ENCODE measurements around the gene ZNF778. TPM values are rescaled to one million over a fixed set of nuclear protein-coding genes. Genes with fewer than 3 reads are reported as not detected.

The ZNF778 gene
- total and polyA plus RNA-seq, 2 of the 13 experiments (the other 11 are each of a cell fraction or from before 2014, with no cell fraction given), result 3.8 to 7.2 TPM

DNA sequence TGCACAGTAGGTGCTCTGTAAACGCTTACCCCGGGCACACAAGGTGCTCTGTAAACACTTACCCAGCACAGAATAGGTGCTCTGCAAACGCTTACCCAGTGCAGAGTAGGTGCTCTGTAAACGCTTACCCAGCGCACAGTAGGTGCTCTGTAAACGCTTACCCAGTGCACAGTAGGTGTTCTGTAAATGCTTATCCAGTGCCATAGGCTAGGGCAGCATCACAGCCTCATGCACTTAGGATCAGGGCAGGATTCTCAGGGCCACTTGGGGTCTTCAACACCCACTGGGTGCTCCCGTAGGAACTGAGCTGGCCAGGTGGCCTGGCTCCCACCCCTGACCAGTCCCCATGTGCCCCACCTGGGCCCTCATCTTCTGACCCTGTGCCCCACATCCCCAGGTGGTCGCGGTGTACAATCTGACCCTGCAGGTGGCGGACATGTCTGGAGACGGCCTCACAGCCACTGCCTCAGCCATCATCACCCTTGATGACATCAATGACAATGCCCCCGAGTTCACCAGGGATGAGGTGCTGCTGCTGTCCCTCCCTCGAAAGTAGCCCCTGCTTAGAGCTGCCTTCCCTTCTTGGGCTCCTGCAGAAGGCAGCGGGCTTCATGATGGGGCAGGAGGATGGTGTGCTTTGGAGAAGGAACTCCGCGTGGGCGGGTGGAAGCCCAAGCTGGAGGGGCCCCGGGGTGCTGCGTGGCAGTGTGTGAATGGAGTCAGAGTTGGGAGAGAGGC lies 30.3 kb upstream of the ZNF778 start (continued):
- TF ChIP-seq, protein P1, sequence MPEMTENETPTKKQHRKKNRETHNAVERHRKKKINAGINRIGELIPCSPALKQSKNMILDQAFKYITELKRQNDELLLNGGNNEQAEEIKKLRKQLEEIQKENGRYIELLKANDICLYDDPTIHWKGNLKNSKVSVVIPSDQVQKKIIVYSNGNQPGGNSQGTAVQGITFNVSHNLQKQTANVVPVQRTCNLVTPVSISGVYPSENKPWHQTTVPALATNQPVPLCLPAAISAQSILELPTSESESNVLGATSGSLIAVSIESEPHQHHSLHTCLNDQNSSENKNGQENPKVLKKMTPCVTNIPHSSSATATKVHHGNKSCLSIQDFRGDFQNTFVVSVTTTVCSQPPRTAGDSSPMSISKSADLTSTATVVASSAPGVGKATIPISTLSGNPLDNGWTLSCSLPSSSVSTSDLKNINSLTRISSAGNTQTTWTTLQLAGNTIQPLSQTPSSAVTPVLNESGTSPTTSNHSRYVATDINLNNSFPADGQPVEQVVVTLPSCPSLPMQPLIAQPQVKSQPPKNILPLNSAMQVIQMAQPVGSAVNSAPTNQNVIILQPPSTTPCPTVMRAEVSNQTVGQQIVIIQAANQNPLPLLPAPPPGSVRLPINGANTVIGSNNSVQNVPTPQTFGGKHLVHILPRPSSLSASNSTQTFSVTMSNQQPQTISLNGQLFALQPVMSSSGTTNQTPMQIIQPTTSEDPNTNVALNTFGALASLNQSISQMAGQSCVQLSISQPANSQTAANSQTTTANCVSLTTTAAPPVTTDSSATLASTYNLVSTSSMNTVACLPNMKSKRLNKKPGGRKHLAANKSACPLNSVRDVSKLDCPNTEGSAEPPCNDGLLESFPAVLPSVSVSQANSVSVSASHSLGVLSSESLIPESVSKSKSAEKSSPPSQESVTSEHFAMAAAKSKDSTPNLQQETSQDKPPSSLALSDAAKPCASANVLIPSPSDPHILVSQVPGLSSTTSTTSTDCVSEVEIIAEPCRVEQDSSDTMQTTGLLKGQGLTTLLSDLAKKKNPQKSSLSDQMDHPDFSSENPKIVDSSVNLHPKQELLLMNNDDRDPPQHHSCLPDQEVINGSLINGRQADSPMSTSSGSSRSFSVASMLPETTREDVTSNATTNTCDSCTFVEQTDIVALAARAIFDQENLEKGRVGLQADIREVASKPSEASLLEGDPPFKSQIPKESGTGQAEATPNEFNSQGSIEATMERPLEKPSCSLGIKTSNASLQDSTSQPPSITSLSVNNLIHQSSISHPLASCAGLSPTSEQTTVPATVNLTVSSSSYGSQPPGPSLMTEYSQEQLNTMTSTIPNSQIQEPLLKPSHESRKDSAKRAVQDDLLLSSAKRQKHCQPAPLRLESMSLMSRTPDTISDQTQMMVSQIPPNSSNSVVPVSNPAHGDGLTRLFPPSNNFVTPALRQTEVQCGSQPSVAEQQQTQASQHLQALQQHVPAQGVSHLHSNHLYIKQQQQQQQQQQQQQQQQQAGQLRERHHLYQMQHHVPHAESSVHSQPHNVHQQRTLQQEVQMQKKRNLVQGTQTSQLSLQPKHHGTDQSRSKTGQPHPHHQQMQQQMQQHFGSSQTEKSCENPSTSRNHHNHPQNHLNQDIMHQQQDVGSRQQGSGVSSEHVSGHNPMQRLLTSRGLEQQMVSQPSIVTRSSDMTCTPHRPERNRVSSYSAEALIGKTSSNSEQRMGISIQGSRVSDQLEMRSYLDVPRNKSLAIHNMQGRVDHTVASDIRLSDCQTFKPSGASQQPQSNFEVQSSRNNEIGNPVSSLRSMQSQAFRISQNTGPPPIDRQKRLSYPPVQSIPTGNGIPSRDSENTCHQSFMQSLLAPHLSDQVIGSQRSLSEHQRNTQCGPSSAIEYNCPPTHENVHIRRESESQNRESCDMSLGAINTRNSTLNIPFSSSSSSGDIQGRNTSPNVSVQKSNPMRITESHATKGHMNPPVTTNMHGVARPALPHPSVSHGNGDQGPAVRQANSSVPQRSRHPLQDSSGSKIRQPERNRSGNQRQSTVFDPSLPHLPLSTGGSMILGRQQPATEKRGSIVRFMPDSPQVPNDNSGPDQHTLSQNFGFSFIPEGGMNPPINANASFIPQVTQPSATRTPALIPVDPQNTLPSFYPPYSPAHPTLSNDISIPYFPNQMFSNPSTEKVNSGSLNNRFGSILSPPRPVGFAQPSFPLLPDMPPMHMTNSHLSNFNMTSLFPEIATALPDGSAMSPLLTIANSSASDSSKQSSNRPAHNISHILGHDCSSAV (CRISPR knock-in tag; IDR thresholded peaks at IDR 0.05; ENCODE audit: borderline replicate concordance), result no peak
- TF ChIP-seq HIVEP1 (CRISPR knock-in tag; IDR thresholded peaks at IDR 0.05), result 0 out of 2 replicates have a peak, but pooled peaks have one; percentile 30
- TF ChIP-seq, protein P2, sequence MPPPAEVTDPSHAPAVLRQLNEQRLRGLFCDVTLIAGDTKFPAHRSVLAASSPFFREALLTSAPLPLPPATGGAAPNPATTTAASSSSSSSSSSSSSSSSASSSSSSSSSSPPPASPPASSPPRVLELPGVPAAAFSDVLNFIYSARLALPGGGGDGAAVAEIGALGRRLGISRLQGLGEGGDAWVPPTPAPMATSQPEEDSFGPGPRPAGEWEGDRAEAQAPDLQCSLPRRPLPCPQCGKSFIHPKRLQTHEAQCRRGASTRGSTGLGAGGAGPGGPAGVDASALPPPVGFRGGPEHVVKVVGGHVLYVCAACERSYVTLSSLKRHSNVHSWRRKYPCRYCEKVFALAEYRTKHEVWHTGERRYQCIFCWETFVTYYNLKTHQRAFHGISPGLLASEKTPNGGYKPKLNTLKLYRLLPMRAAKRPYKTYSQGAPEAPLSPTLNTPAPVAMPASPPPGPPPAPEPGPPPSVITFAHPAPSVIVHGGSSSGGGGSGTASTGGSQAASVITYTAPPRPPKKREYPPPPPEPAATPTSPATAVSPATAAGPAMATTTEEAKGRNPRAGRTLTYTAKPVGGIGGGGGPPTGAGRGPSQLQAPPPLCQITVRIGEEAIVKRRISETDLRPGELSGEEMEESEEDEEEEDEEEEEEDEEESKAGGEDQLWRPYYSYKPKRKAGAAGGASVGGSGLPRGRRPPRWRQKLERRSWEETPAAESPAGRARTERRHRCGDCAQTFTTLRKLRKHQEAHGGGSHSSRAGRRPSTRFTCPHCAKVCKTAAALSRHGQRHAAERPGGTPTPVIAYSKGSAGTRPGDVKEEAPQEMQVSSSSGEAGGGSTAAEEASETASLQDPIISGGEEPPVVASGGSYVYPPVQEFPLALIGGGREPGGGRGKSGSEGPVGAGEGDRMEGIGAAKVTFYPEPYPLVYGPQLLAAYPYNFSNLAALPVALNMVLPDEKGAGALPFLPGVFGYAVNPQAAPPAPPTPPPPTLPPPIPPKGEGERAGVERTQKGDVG (CRISPR knock-in tag; IDR thresholded peaks at IDR 0.05; ENCODE audit: borderline replicate concordance), result no peak
- TF ChIP-seq, protein P3, sequence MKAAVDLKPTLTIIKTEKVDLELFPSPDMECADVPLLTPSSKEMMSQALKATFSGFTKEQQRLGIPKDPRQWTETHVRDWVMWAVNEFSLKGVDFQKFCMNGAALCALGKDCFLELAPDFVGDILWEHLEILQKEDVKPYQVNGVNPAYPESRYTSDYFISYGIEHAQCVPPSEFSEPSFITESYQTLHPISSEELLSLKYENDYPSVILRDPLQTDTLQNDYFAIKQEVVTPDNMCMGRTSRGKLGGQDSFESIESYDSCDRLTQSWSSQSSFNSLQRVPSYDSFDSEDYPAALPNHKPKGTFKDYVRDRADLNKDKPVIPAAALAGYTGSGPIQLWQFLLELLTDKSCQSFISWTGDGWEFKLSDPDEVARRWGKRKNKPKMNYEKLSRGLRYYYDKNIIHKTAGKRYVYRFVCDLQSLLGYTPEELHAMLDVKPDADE (CRISPR knock-in tag; IDR thresholded peaks at IDR 0.05), result 0 out of 2 replicates have a peak, but pooled peaks have one; percentile 16
- TF ChIP-seq IRX3 (CRISPR knock-in tag; IDR thresholded peaks at IDR 0.05; ENCODE audit: borderline replicate concordance, low read depth), result no peak
- TF ChIP-seq JUNB (CRISPR knock-in tag; IDR thresholded peaks at IDR 0.05; ENCODE audit: borderline replicate concordance), result no peak
- TF ChIP-seq KLF15 (CRISPR knock-in tag; IDR thresholded peaks at IDR 0.05; ENCODE audit: borderline replicate concordance), result no peak
- TF ChIP-seq BORCS8-MEF2B (CRISPR knock-in tag; IDR thresholded peaks at IDR 0.05), result 0 out of 2 replicates have a peak, but pooled peaks have one; percentile 20
- no peak for TF ChIP-seq ZNF430 (CRISPR knock-in tag; IDR thresholded peaks at IDR 0.05)
- TF ChIP-seq, protein P4, sequence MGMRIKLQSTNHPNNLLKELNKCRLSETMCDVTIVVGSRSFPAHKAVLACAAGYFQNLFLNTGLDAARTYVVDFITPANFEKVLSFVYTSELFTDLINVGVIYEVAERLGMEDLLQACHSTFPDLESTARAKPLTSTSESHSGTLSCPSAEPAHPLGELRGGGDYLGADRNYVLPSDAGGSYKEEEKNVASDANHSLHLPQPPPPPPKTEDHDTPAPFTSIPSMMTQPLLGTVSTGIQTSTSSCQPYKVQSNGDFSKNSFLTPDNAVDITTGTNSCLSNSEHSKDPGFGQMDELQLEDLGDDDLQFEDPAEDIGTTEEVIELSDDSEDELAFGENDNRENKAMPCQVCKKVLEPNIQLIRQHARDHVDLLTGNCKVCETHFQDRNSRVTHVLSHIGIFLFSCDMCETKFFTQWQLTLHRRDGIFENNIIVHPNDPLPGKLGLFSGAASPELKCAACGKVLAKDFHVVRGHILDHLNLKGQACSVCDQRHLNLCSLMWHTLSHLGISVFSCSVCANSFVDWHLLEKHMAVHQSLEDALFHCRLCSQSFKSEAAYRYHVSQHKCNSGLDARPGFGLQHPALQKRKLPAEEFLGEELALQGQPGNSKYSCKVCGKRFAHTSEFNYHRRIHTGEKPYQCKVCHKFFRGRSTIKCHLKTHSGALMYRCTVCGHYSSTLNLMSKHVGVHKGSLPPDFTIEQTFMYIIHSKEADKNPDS (CRISPR knock-in tag; IDR thresholded peaks at IDR 0.05), result no peak
- peak; percentile 16 for TF ChIP-seq ZEB1 (IDR thresholded peaks at IDR 0.05; ENCODE audit: insufficient replicate concordance, low read depth)
- 0 out of 2 replicates have a peak, but pooled peaks have one; percentile 29 for TF ChIP-seq PAWR (CRISPR knock-in tag; IDR thresholded peaks at IDR 0.05; ENCODE audit: borderline replicate concordance)
- 0 out of 2 replicates have a peak, but pooled peaks have one; percentile 25 for TF ChIP-seq KMT2A (CRISPR knock-in tag; IDR thresholded peaks at IDR 0.05)

Data from HepG2 (cell line).